HG03457 (cell line): ENCODE measurements around the gene ARSJ.
"Not testable (repeated sequence)": the region's sequence is repeated elsewhere in the genome, so short reads cannot be mapped to it uniquely, and the experiment has no call there.

ENCODE experiments used
- ATAC-seq: cut with Tn5 transposase; IDR thresholded peaks from one replicate; pipeline ENCODE4 v1.9.1; 2021; ENCODE audit warnings: moderate number of reproducible peaks; ENCODE audit not compliant: unreplicated experiment

The ARSJ gene

GRCh38 chr4:113979148-113979904 is at the start of gene ARSJ:
TSS of gene ARSJ (minus strand) at chr4:113979647. CDS start at chr4:113978834, 813 bp downstream.
- no peak for ATAC-seq

GRCh38 chr4:114028071-114028470 is 48.6 kb upstream of the ARSJ start:
- no peak for ATAC-seq

GRCh38 chr4:114027596-114027995 is 48.1 kb upstream of the ARSJ start:
- ATAC-seq, result no peak

- ATAC-seq, result no peak
Measured at GRCh38 chr4:114026447-114026846, 47.0 kb upstream of the ARSJ start.

- peak; percentile 88 for ATAC-seq
Measured at GRCh38 chr4:114025176-114025777, 45.8 kb upstream of the ARSJ start.

- no peak for ATAC-seq
Measured at GRCh38 chr4:114021451-114021850, 42.0 kb upstream of the ARSJ start.

GRCh38 chr4:114019969-114020358 is 40.5 kb upstream of the ARSJ start:
- ATAC-seq, result no peak

GRCh38 chr4:114019276-114019968 is 40.0 kb upstream of the ARSJ start:
- ATAC-seq, result no peak

- ATAC-seq, result no peak
Measured at GRCh38 chr4:114017120-114017917, 37.9 kb upstream of the ARSJ start.

GRCh38 chr4:114015444-114015899 is 36.0 kb upstream of the ARSJ start:
- ATAC-seq, result no peak

GRCh38 chr4:114013201-114013600 is 33.8 kb upstream of the ARSJ start:
- ATAC-seq, result not testable (repeated sequence)

- no peak for ATAC-seq
Measured at GRCh38 chr4:114012749-114013148, 33.3 kb upstream of the ARSJ start.

GRCh38 chr4:114005569-114006442 is 26.4 kb upstream of the ARSJ start:
- no peak for ATAC-seq

GRCh38 chr4:114004483-114005226 is 25.2 kb upstream of the ARSJ start:
- ATAC-seq, result not testable (repeated sequence)

- no peak for ATAC-seq
Measured at GRCh38 chr4:113998531-113998930, 19.1 kb upstream of the ARSJ start.

GRCh38 chr4:113998079-113998478 is 18.6 kb upstream of the ARSJ start:
- ATAC-seq, result no peak

- ATAC-seq, result no peak
Measured at GRCh38 chr4:113997206-113997605, 17.8 kb upstream of the ARSJ start.

- ATAC-seq, result no peak
Measured at GRCh38 chr4:113996599-113997177, 17.2 kb upstream of the ARSJ start.

GRCh38 chr4:113993887-113994286 is 14.4 kb upstream of the ARSJ start:
- ATAC-seq, result no peak
